ENCODE measurements around the gene DRC7.

DRC7 gene

GRCh38 chr16:57690782-57691471 lies 3.7 kb upstream of the DRC7 start:
- Histone ChIP-seq H3K27ac (no peak overlapping the region), H3K36me3 (ENCODE audit: insufficient read depth, low read length) (no peaks in the 10 kb centered on the region), H3K9me3 (ENCODE audit: low read depth, low read length) (no peaks in the 10 kb centered on the region), H3K9ac (ENCODE audit: insufficient read length) (no peak overlapping the region), H3K4me3 (no peak overlapping the region)
- DNase-seq (ENCODE audit: low read depth, low spot score): no peak
- TF ChIP-seq POLR2AphosphoS5 (IDR thresholded peaks at IDR 0.05; ENCODE audit: borderline replicate concordance, low read depth, low read length) (no peak), EZH2 (IDR thresholded peaks at IDR 0.05) (no peak), FOXP2 (optimal IDR thresholded peaks at IDR 0.05; ENCODE audit: control extremely low read depth, extremely low read length, insufficient read depth) (no peak)

- TF ChIP-seq FOXP2 (optimal IDR thresholded peaks at IDR 0.05; ENCODE audit: control extremely low read depth, extremely low read length, insufficient read depth) (no peak), POLR2AphosphoS5 (IDR thresholded peaks at IDR 0.05; ENCODE audit: borderline replicate concordance, low read depth, low read length) (no peak), EZH2 (IDR thresholded peaks at IDR 0.05) (no peak)
- Histone ChIP-seq H3K4me3 (no peak overlapping the region), H3K9ac (ENCODE audit: insufficient read length) (no peak overlapping the region), H3K36me3 (ENCODE audit: insufficient read depth, low read length) (no peaks in the 10 kb centered on the region), H3K9me3 (ENCODE audit: low read depth, low read length) (no peaks in the 10 kb centered on the region), H3K27ac (no peak overlapping the region)
- no peak for DNase-seq (ENCODE audit: low read depth, low spot score)
Observed at GRCh38 chr16:57692636-57693035, 2.0 kb upstream of the DRC7 start.

- no peak overlapping the region for H3K4me3 ChIP-seq
- H3K9ac ChIP-seq (ENCODE audit: insufficient read length): no peak overlapping the region
- H3K9me3 ChIP-seq (ENCODE audit: low read depth, low read length): no peaks in the 10 kb centered on the region
- no peak for DNase-seq (ENCODE audit: low read depth, low spot score)
- no peaks in the 10 kb centered on the region for H3K36me3 ChIP-seq (ENCODE audit: insufficient read depth, low read length)
- no peak overlapping the region for H3K27ac ChIP-seq
- TF ChIP-seq FOXP2 (optimal IDR thresholded peaks at IDR 0.05; ENCODE audit: control extremely low read depth, extremely low read length, insufficient read depth) (no peak), POLR2AphosphoS5 (IDR thresholded peaks at IDR 0.05; ENCODE audit: borderline replicate concordance, low read depth, low read length) (no peak), EZH2 (IDR thresholded peaks at IDR 0.05) (no peak)
Observed at GRCh38 chr16:57693550-57693949, 1.1 kb upstream of the DRC7 start.

- Histone ChIP-seq H3K27ac (no peak overlapping the region), H3K9me3 (ENCODE audit: low read depth, low read length) (no peaks in the 10 kb centered on the region), H3K36me3 (ENCODE audit: insufficient read depth, low read length) (no peaks in the 10 kb centered on the region), H3K9ac (ENCODE audit: insufficient read length) (no peak overlapping the region), H3K4me3 (peak overlapping the region; percentile 49; the same call in 1 of the 2 replicates)
- no peak for DNase-seq (ENCODE audit: low read depth, low spot score)
- TF ChIP-seq FOXP2 (optimal IDR thresholded peaks at IDR 0.05; ENCODE audit: control extremely low read depth, extremely low read length, insufficient read depth): no peak
- no peak for TF ChIP-seq POLR2AphosphoS5 (IDR thresholded peaks at IDR 0.05; ENCODE audit: borderline replicate concordance, low read depth, low read length)
- TF ChIP-seq EZH2 (IDR thresholded peaks at IDR 0.05): no peak
Observed at GRCh38 chr16:57694231-57694724, 328 bp upstream of the DRC7 start.

- no peak for TF ChIP-seq POLR2AphosphoS5 (IDR thresholded peaks at IDR 0.05; ENCODE audit: borderline replicate concordance, low read depth, low read length)
- no peak for TF ChIP-seq FOXP2 (optimal IDR thresholded peaks at IDR 0.05; ENCODE audit: control extremely low read depth, extremely low read length, insufficient read depth)
- no peak for TF ChIP-seq EZH2 (IDR thresholded peaks at IDR 0.05)
- no peaks in the 10 kb centered on the region for H3K9me3 ChIP-seq (ENCODE audit: low read depth, low read length)
- H3K4me3 ChIP-seq: no peak overlapping the region
- H3K36me3 ChIP-seq (ENCODE audit: insufficient read depth, low read length): no peaks in the 10 kb centered on the region
- no peak for DNase-seq (ENCODE audit: low read depth, low spot score)
- H3K27ac ChIP-seq: no peak overlapping the region
- H3K9ac ChIP-seq (ENCODE audit: insufficient read length): no peak overlapping the region
Observed at GRCh38 chr16:57695680-57696069, 1.1 kb downstream of the DRC7 start.

- no peaks in the 10 kb centered on the region for H3K9me3 ChIP-seq (ENCODE audit: low read depth, low read length)
- H3K27ac ChIP-seq: no peak overlapping the region
- no peak for DNase-seq (ENCODE audit: low read depth, low spot score)
- H3K4me3 ChIP-seq: no peak overlapping the region
- no peak overlapping the region for H3K9ac ChIP-seq (ENCODE audit: insufficient read length)
- H3K36me3 ChIP-seq (ENCODE audit: insufficient read depth, low read length): no peaks in the 10 kb centered on the region
- no peak for TF ChIP-seq EZH2 (IDR thresholded peaks at IDR 0.05)
- no peak for TF ChIP-seq POLR2AphosphoS5 (IDR thresholded peaks at IDR 0.05; ENCODE audit: borderline replicate concordance, low read depth, low read length)
- no peak for TF ChIP-seq FOXP2 (optimal IDR thresholded peaks at IDR 0.05; ENCODE audit: control extremely low read depth, extremely low read length, insufficient read depth)
Observed at GRCh38 chr16:57696240-57696639, 1.6 kb downstream of the DRC7 start.

GRCh38 chr16:57697896-57698537 lies 3.4 kb downstream of the DRC7 start:
- Histone ChIP-seq H3K9ac (ENCODE audit: insufficient read length) (no peak overlapping the region), H3K27ac (no peak overlapping the region), H3K9me3 (ENCODE audit: low read depth, low read length) (no peaks in the 10 kb centered on the region), H3K4me3 (no peak overlapping the region), H3K36me3 (ENCODE audit: insufficient read depth, low read length) (no peaks in the 10 kb centered on the region)
- TF ChIP-seq FOXP2 (optimal IDR thresholded peaks at IDR 0.05; ENCODE audit: control extremely low read depth, extremely low read length, insufficient read depth) (no peak), POLR2AphosphoS5 (IDR thresholded peaks at IDR 0.05; ENCODE audit: borderline replicate concordance, low read depth, low read length) (no peak)
- no peak for DNase-seq (ENCODE audit: low read depth, low spot score)

- no peak overlapping the region for H3K27ac ChIP-seq
- no peaks in the 10 kb centered on the region for H3K36me3 ChIP-seq (ENCODE audit: insufficient read depth, low read length)
- H3K9ac ChIP-seq (ENCODE audit: insufficient read length): no peak overlapping the region
- no peaks in the 10 kb centered on the region for H3K9me3 ChIP-seq (ENCODE audit: low read depth, low read length)
- no peak for TF ChIP-seq FOXP2 (optimal IDR thresholded peaks at IDR 0.05; ENCODE audit: control extremely low read depth, extremely low read length, insufficient read depth)
- no peak for TF ChIP-seq POLR2AphosphoS5 (IDR thresholded peaks at IDR 0.05; ENCODE audit: borderline replicate concordance, low read depth, low read length)
- no peak for TF ChIP-seq EZH2 (IDR thresholded peaks at IDR 0.05)
- DNase-seq (ENCODE audit: low read depth, low spot score): no peak
- H3K4me3 ChIP-seq: no peak overlapping the region
Observed at GRCh38 chr16:57698812-57699405, 4.3 kb downstream of the DRC7 start.
